ENCODE results near the gene ZNF436. TPM values are rescaled to one million over a fixed set of nuclear protein-coding genes. Genes with fewer than 3 reads are reported as not detected.
A peak's percentile ranks its signal among the peaks of the same experiment; 100 is the strongest.

Gene ZNF436
- total RNA-seq (2014; rRNA removed; shearing (Covaris generic)) (14.0 and 16.2 TPM in 2 replicates), polyA plus RNA-seq (2016; fragmentation: Nextera tagmentation; extraction: Ambion mirVana) (8.1 and 9.4 TPM in 2 replicates)

DNA sequence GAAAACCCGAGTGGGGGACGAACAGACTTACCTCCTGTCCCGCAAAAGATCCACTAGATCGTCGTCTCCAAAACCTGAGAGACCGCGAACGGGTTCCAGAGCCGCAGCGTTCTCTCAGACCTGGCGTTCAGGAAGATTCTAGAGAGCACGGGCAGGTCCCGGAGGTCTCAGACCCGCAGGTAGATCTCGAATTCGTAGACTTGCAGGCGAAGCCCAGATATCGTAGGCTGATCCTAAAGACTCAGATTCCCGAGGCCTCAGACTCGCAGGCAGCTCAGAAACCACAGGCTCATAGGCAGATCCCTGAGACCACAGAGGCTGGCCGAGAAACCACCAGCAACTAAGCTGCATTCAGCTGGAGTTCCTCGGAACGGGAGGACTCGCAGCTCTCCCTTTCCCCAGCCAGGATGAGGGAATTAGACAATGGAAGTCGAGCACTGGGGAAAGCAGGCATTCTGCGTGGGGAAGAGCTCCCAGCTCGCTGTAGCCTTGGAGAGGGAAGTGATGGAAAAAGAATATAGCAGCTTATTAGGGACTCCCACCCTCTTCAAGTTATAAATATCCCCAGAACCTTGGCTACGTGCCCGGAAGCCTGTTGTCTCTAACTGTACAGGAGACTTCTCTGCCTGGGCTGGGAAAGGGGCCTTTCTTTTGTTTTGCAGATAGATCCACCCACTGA lies at the start of gene ZNF436:
ZNF436 (minus strand) TSS at position 502 of the 679 bp plus-strand sequence. CDS start 1,831 bp downstream, outside the sequence.
- Histone ChIP-seq H3K36me3 (ENCODE audit: low read depth) (peaks cover 18% of the 10 kb centered on the region), H3K9me2 (ENCODE audit: insufficient read depth) (no peaks in the 10 kb centered on the region), H3K4me1 (ENCODE audit: insufficient read depth) (peaks cover 31% of the 10 kb centered on the region), H3K79me2 (ENCODE audit: insufficient read depth) (peaks cover 60% of the 10 kb centered on the region), H4K20me1 (ENCODE audit: insufficient read depth) (no peaks in the 10 kb centered on the region), H3K9me3 (ENCODE audit: low read depth) (no peaks in the 10 kb centered on the region), H3F3A (ENCODE audit: insufficient read depth) (peaks cover 18% of the 10 kb centered on the region), H3K4me3 (peak within 1 kb of the TSS; percentile 83), H3K4me2 (ENCODE audit: unreplicated experiment) (peak within 1 kb of the TSS; percentile 84), H2AFZ (peak within 1 kb of the TSS; percentile 95), H3K27me3 (replicated peaks; ENCODE audit: insufficient read depth) (no peaks in the 10 kb centered on the region), H3K27ac (peak within 1 kb of the TSS; percentile 90), H3K9ac (peak within 1 kb of the TSS; percentile 98)
- WGBS, 2 experiments (ENCODE audit: low coverage in 1 of 2, low lambda C conversion rate in 2 of 2, missing lambda C conversion rate in 2 of 2), result 0 to 2% methylated on average over 29 of the region's 29 CpGs
- in situ Hi-C loops (cut with MboI), result no loop called here
- TF ChIP-seq EZH2phosphoT487 (IDR thresholded peaks at IDR 0.05; ENCODE audit: insufficient read depth, low read depth) (no peak), EZH2 (IDR thresholded peaks at IDR 0.05; ENCODE audit: insufficient read depth, poor library complexity, severe bottlenecking) (no peak)
- DNase-seq, result peak; percentile 85

DNA sequence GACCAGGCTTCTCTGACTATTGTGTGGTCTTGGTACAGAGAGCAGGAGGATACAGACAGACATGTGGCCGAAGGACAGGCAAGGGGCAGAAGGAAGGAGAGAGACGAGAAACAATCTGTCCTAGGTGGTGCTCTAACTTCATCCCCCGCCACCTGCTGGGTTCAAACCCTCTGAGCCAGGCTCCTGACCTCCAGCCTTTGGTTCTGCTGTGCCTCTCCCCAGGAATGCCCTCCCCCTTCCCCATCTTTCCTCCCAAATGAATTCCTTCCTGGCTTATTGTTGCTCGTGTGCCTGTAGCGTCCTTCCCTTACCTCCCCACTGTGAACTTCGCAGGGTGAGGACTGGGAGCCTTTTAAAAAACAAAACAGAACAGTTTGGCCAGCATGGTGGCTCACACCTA lies 49.5 kb upstream of the ZNF436 start:
- DNase-seq, result no peak
- H3K9me3 ChIP-seq (ENCODE audit: low read depth), result no peaks in the 10 kb centered on the region
- H3K27ac ChIP-seq, result no peak overlapping the region
- WGBS, 2 experiments (ENCODE audit: low coverage in 1 of 2, low lambda C conversion rate in 2 of 2, missing lambda C conversion rate in 2 of 2), result 89 to 94% methylated on average over 6 of the region's 6 CpGs
- in situ Hi-C loops (cut with MboI), result no loop called here
- H3K9ac ChIP-seq, result no peak overlapping the region
- H3K9me2 ChIP-seq (ENCODE audit: insufficient read depth), result no peaks in the 10 kb centered on the region
- no peak overlapping the region for H2AFZ ChIP-seq
- TF ChIP-seq EZH2 (IDR thresholded peaks at IDR 0.05; ENCODE audit: insufficient read depth, poor library complexity, severe bottlenecking), result no peak
- no peak for TF ChIP-seq EZH2phosphoT487 (IDR thresholded peaks at IDR 0.05; ENCODE audit: insufficient read depth, low read depth)
- no peaks in the 10 kb centered on the region for H4K20me1 ChIP-seq (ENCODE audit: insufficient read depth)
- peaks cover 24% of the 10 kb centered on the region for H3F3A ChIP-seq (ENCODE audit: insufficient read depth)
- H3K4me1 ChIP-seq (ENCODE audit: insufficient read depth), result peaks cover 21% of the 10 kb centered on the region
- no peak overlapping the region for H3K4me2 ChIP-seq (ENCODE audit: unreplicated experiment)
- no peak overlapping the region for H3K4me3 ChIP-seq
- no peaks in the 10 kb centered on the region for H3K27me3 ChIP-seq (replicated peaks; ENCODE audit: insufficient read depth)
- no peaks in the 10 kb centered on the region for H3K79me2 ChIP-seq (ENCODE audit: insufficient read depth)
- no peaks in the 10 kb centered on the region for H3K36me3 ChIP-seq (ENCODE audit: low read depth)

DNA sequence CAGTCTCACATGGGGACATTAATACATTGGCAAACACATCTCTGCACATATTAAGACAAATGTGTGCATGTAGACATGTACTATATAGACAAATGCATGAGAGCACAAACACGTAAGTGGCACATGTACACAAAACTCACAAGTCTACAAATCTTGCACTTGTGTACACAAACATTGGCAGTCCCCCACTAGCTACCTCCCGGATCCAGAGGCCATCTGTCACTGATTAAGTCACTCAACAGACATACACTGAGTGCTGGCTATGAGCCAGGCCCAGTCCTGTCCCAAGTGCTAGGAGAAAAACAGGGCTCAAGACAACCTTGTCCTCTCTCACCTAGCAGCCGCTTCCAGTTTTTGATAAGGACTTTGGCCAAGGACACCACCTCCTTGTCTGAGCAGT lies 47.9 kb upstream of the ZNF436 start:
- in situ Hi-C loops (cut with MboI), result no loop called here
- Histone ChIP-seq H2AFZ (no peak overlapping the region), H4K20me1 (ENCODE audit: insufficient read depth) (no peaks in the 10 kb centered on the region), H3K36me3 (ENCODE audit: low read depth) (no peaks in the 10 kb centered on the region), H3F3A (ENCODE audit: insufficient read depth) (peaks cover 18% of the 10 kb centered on the region), H3K4me2 (ENCODE audit: unreplicated experiment) (no peak overlapping the region), H3K4me1 (ENCODE audit: insufficient read depth) (peaks cover 14% of the 10 kb centered on the region), H3K9ac (no peak overlapping the region), H3K79me2 (ENCODE audit: insufficient read depth) (no peaks in the 10 kb centered on the region), H3K27ac (no peak overlapping the region), H3K9me3 (ENCODE audit: low read depth) (no peaks in the 10 kb centered on the region), H3K9me2 (ENCODE audit: insufficient read depth) (no peaks in the 10 kb centered on the region), H3K27me3 (replicated peaks; ENCODE audit: insufficient read depth) (no peaks in the 10 kb centered on the region), H3K4me3 (no peak overlapping the region)
- 44 to 51% methylated on average over 3 of the region's 3 CpGs for WGBS, 2 experiments (ENCODE audit: low coverage in 1 of 2, low lambda C conversion rate in 2 of 2, missing lambda C conversion rate in 2 of 2)
- TF ChIP-seq EZH2phosphoT487 (IDR thresholded peaks at IDR 0.05; ENCODE audit: insufficient read depth, low read depth) (no peak), EZH2 (IDR thresholded peaks at IDR 0.05; ENCODE audit: insufficient read depth, poor library complexity, severe bottlenecking) (no peak)
- peak; percentile 31 for DNase-seq

DNA sequence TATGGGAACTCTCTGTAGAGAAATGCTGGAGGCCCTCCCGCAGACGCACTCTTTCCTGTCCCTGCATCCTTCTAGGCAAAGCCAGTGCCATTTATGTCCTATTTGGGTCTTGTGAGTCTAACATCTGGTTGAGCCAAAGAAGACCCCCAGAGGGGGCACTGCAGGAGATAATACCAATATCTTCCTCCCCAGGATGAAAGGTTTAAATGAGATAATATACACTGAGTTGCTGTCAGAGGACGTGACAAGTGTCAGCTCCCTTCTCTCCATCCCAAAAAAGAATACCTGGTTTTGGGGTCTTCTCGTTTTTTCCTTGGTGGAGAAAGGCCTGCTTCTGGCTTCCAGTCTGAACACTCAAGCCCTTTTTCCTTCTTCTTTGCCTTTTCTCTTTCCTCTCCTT lies 47.3 kb upstream of the ZNF436 start:
- H3K79me2 ChIP-seq (ENCODE audit: insufficient read depth), result no peaks in the 10 kb centered on the region
- peaks cover 11% of the 10 kb centered on the region for H3K4me1 ChIP-seq (ENCODE audit: insufficient read depth)
- H3F3A ChIP-seq (ENCODE audit: insufficient read depth), result peaks cover 18% of the 10 kb centered on the region
- no peaks in the 10 kb centered on the region for H3K9me2 ChIP-seq (ENCODE audit: insufficient read depth)
- H3K9ac ChIP-seq, result no peak overlapping the region
- H3K9me3 ChIP-seq (ENCODE audit: low read depth), result no peaks in the 10 kb centered on the region
- no peak for DNase-seq
- no peak overlapping the region for H3K4me3 ChIP-seq
- H3K27me3 ChIP-seq (replicated peaks; ENCODE audit: insufficient read depth), result no peaks in the 10 kb centered on the region
- no peaks in the 10 kb centered on the region for H4K20me1 ChIP-seq (ENCODE audit: insufficient read depth)
- no peak overlapping the region for H3K4me2 ChIP-seq (ENCODE audit: unreplicated experiment)
- H3K36me3 ChIP-seq (ENCODE audit: low read depth), result no peaks in the 10 kb centered on the region
- TF ChIP-seq EZH2phosphoT487 (IDR thresholded peaks at IDR 0.05; ENCODE audit: insufficient read depth, low read depth), result no peak
- TF ChIP-seq EZH2 (IDR thresholded peaks at IDR 0.05; ENCODE audit: insufficient read depth, poor library complexity, severe bottlenecking), result no peak
- no peak overlapping the region for H3K27ac ChIP-seq
- WGBS, 2 experiments (ENCODE audit: low coverage in 1 of 2, low lambda C conversion rate in 2 of 2, missing lambda C conversion rate in 2 of 2), result 75 to 82% methylated on average over 4 of the region's 4 CpGs
- in situ Hi-C loops (cut with MboI), result no loop called here
- no peak overlapping the region for H2AFZ ChIP-seq
